ENCODE measurements around the gene PTPN21.

DNA sequence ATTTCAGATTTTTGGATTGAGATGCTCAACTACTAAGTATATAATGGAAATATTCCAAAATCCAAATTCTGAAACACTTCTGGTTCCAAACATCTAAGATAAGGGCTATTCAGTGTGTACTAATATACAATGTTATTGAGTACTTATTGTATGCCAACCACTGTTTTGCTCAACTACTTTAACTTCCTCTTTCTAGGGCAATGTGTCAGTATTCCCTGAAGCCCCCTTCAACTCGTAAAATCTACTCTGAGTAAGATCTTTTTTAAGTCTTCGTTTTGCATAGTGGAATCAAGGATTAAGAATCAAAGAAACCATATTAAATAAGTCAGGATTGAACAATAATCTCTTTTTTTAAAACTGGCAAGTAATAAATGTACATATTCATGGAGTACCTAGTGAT is 123.8 kb downstream of the PTPN21 start:
- TF ChIP-seq YY1 (IDR thresholded peaks at IDR 0.05; ENCODE audit: insufficient read depth, insufficient read length) = no peak
- TF ChIP-seq SUZ12 (IDR thresholded peaks at IDR 0.05; ENCODE audit: extremely low read depth, insufficient read depth, insufficient read length) = no peak
